WTC11 (cell line): ENCODE data around the gene GRM3. TPM values are rescaled to one million over a fixed set of nuclear protein-coding genes. Genes with fewer than 3 reads are reported as not detected.

ENCODE experiments used
- ATAC-seq: fragments of 200-7000 bp; cut with Tn5 transposase; 2 replicates; pipeline ENCODE4 v1.10.0; 2021; ENCODE audit warnings: mild to moderate bottlenecking, moderate library complexity
- CTCF ChIA-PET: fragments of 300-600 bp; sonication (Branson Sonifier 250); formaldehyde crosslinking; loops from one replicate; lab custom pipeline; 2021; ENCODE audit warnings: antibody characterized with exemption; lab: Charles Lee
- POLR2A ChIA-PET: fragments of 350-600 bp; sonication (Branson Sonifier 250); formaldehyde crosslinking; loops from one replicate; lab custom pipeline; 2021; ENCODE audit warnings: antibody characterized with exemption; lab: Charles Lee
- DNase-seq: peaks from one replicate; pipeline ENCODE4 v3.0.0; 2021; ENCODE audit warnings: low spot score
- H3K27ac Mint-ChIP-seq: 2 replicates; pipeline ENCODE4 v1.8.0; 2021; ENCODE audit warnings: mixed read lengths
- H3K27me3 Mint-ChIP-seq: 2 replicates; pipeline ENCODE4 v1.8.0; 2021; ENCODE audit warnings: low read depth, mild to moderate bottlenecking, moderate library complexity, mixed read lengths
- H3K36me3 Mint-ChIP-seq: 2 replicates; pipeline ENCODE4 v1.8.0; 2021; ENCODE audit warnings: mixed read lengths
- H3K4me1 Mint-ChIP-seq: 2 replicates; pipeline ENCODE4 v1.8.0; 2022; ENCODE audit warnings: mixed read lengths
- H3K4me3 Mint-ChIP-seq: 2 replicates; pipeline ENCODE4 v1.8.0; 2021; ENCODE audit warnings: mild to moderate bottlenecking, moderate library complexity, mixed read lengths
- H3K9me3 Mint-ChIP-seq: 2 replicates; pipeline ENCODE4 v1.8.0; 2021; ENCODE audit warnings: mixed read lengths
- ARID4B ChIP-seq: sonication (generic); formaldehyde crosslinking; IDR thresholded peaks from 2 replicates; pipeline ENCODE4 v1.8.0; 2023; ENCODE audit warnings: missing genetic modification reagents, mild to moderate bottlenecking, borderline replicate concordance
- CREM ChIP-seq: sonication (generic); formaldehyde crosslinking; IDR thresholded peaks from 2 replicates; pipeline ENCODE4 v1.8.1; 2022; ENCODE audit warnings: mild to moderate bottlenecking, missing genetic modification reagents, moderate library complexity
- CTCF ChIP-seq: fragments of 200-600 bp; IDR thresholded peaks from 2 replicates; pipeline ENCODE4 v1.8.0; 2022; ENCODE audit warnings: antibody characterized with exemption
- FOXJ3 ChIP-seq: sonication (generic); formaldehyde crosslinking; IDR thresholded peaks from 2 replicates; pipeline ENCODE4 v1.9.0; 2021; ENCODE audit warnings: missing genetic modification reagents, mild to moderate bottlenecking, borderline replicate concordance
- FOXP1 ChIP-seq: sonication (generic); formaldehyde crosslinking; IDR thresholded peaks from 2 replicates; pipeline ENCODE4 v1.8.0; 2022; ENCODE audit warnings: missing genetic modification reagents, mild to moderate bottlenecking, moderate library complexity, borderline replicate concordance
- FOXP4 ChIP-seq: sonication (generic); formaldehyde crosslinking; IDR thresholded peaks from 2 replicates; pipeline ENCODE4 v1.8.0; 2022; ENCODE audit warnings: mild to moderate bottlenecking, missing genetic modification reagents
- JAZF1 ChIP-seq: fragments of 250-450 bp; sonication (Bioruptor Pico); IDR thresholded peaks from 2 replicates; pipeline ENCODE4 v1.9.0; 2021; ENCODE audit warnings: moderate library complexity, mild to moderate bottlenecking, inconsistent platforms
- NFYB ChIP-seq: sonication (generic); formaldehyde crosslinking; conservative IDR thresholded peaks from 2 replicates; pipeline ENCODE4 v1.8.0; 2022; ENCODE audit warnings: low read depth, missing genetic modification reagents
- NR3C1 ChIP-seq: sonication (generic); formaldehyde crosslinking; conservative IDR thresholded peaks from 2 replicates; pipeline ENCODE4 v1.8.1; 2023; ENCODE audit warnings: low read depth, mild to moderate bottlenecking, missing genetic modification reagents
- USF1 ChIP-seq: sonication (generic); formaldehyde crosslinking; IDR thresholded peaks from 2 replicates; pipeline ENCODE4 v1.8.0; 2022; ENCODE audit warnings: mild to moderate bottlenecking, missing genetic modification reagents
- ZMAT4 ChIP-seq: fragments of 250-450 bp; sonication (Bioruptor Pico); IDR thresholded peaks from 2 replicates; pipeline ENCODE4 v1.9.0; 2021; ENCODE audit warnings: mild to moderate bottlenecking
- ZNF219 ChIP-seq: sonication (generic); formaldehyde crosslinking; IDR thresholded peaks from 2 replicates; pipeline ENCODE4 v1.8.0; 2023; ENCODE audit warnings: missing genetic modification reagents, mild to moderate bottlenecking, borderline replicate concordance
- ZNF263 ChIP-seq: sonication (generic); formaldehyde crosslinking; IDR thresholded peaks from 2 replicates; pipeline ENCODE4 v1.8.1; 2022; ENCODE audit warnings: low read depth, mild to moderate bottlenecking, moderate library complexity, missing genetic modification reagents
- ZNF423 ChIP-seq: fragments of 250-450 bp; sonication (Bioruptor Pico); IDR thresholded peaks from 2 replicates; pipeline ENCODE4 v2.1.2; 2022; ENCODE audit warnings: mild to moderate bottlenecking, moderate library complexity
- ZSCAN18 ChIP-seq: fragments of 250-450 bp; sonication (Bioruptor Pico); IDR thresholded peaks from 2 replicates; pipeline ENCODE4 v2.1.2; 2022; ENCODE audit warnings: mild to moderate bottlenecking, moderate library complexity
- total RNA-seq: library from RNA; stranded (reverse); gene quantifications from 3 replicates; pipeline ENCODE4 v1.2.3, GENCODE V29; 2021

GRM3 gene
- total RNA-seq, 1 experiment from 2014 or later: 0.94 TPM

GRCh38 chr7:86814661-86815379 is 171.1 kb downstream of the GRM3 start:
- no peak overlapping the region for H3K4me3 Mint-ChIP-seq
- ChIA-PET CTCF (interaction anchor here (0.6 to 3.5 kb wide), 26 partner anchors 9 to 405 kb away, joined by 3 to 57 read pairs (median 4); partner anchors contain the start of gene GRM3), POLR2A (no interaction called here)
- ATAC-seq (peak; percentile 76), DNase-seq (peak; percentile 22)
- no peaks in the 10 kb centered on the region for H3K27me3 Mint-ChIP-seq
- TF ChIP-seq FOXP4 (CRISPR knock-in tag) (no peak), CTCF (peak; percentile 40)
- H3K9me3 Mint-ChIP-seq: peaks cover 4% of the 10 kb centered on the region
- no peak overlapping the region for H3K27ac Mint-ChIP-seq
- H3K36me3 Mint-ChIP-seq: no peaks in the 10 kb centered on the region
- H3K4me1 Mint-ChIP-seq: no peaks in the 10 kb centered on the region

- Mint-ChIP-seq H3K27ac (no peak overlapping the region), H3K4me3 (no peak overlapping the region), H3K9me3 (peaks cover 4% of the 10 kb centered on the region), H3K4me1 (no peaks in the 10 kb centered on the region), H3K36me3 (no peaks in the 10 kb centered on the region), H3K27me3 (no peaks in the 10 kb centered on the region)
- TF ChIP-seq FOXJ3 (CRISPR knock-in tag) (no peak), ZNF219 (CRISPR knock-in tag) (no peak), ZNF263 (CRISPR knock-in tag) (no peak), CREM (CRISPR knock-in tag) (no peak), ZMAT4 (CRISPR knock-in tag) (no peak), NFYB (CRISPR knock-in tag) (no peak), ARID4B (no peak), ZSCAN18 (CRISPR knock-in tag) (no peak), USF1 (CRISPR knock-in tag) (no peak), JAZF1 (no peak), ZNF423 (no peak), FOXP1 (no peak), NR3C1 (no peak)
- ChIA-PET CTCF (interaction anchor here (0.6 to 3.5 kb wide), 24 partner anchors 8 to 404 kb away, joined by 3 to 57 read pairs (median 4); partner anchors contain the start of gene GRM3), POLR2A (no interaction called here)
- ATAC-seq (no peak), DNase-seq (no peak)
Observed at GRCh38 chr7:86815556-86815955, 171.8 kb downstream of the GRM3 start.
